GM12878 (cell line): Measurements from ENCODE around the gene ARMC2. TPM values are rescaled to one million over a fixed set of nuclear protein-coding genes. Genes with fewer than 3 reads are reported as not detected.

Experiments used
- ATF7 ChIP-seq: fragments of 450-650 bp; IDR thresholded peaks from 2 replicates; pipeline ENCODE4 v1.6.1; 2016; ENCODE audit warnings: low read depth, mild to moderate bottlenecking
- BHLHE40 ChIP-seq, 2 experiments: fragments of 450-650 bp in 1 of 2; IDR thresholded peaks; 2 replicates each; pipeline ENCODE4 v1.6.1; 2011 to 2017; ENCODE audit warnings: low read depth in 2 of 2, borderline replicate concordance in 1 of 2, improper control_type of control experiment in 1 of 2, low read length in 1 of 2, mild to moderate bottlenecking in 1 of 2
- CHD4 ChIP-seq: fragments of 200-600 bp; sonication (generic); IDR thresholded peaks from 2 replicates; pipeline ENCODE4 v1.6.1; 2016; ENCODE audit warnings: mild to moderate bottlenecking
- EP300 ChIP-seq, 2 experiments: fragments of 150-350 bp in 1 of 2; IDR thresholded peaks; 2 replicates each; pipeline ENCODE4 v1.6.1; 2011 to 2012; ENCODE audit warnings: low read depth in 2 of 2, low read length in 2 of 2, borderline replicate concordance in 1 of 2, improper control_type of control experiment in 1 of 2, inconsistent platforms in 1 of 2; ENCODE audit not compliant: control insufficient read depth in 1 of 2
- FOXM1 ChIP-seq: IDR thresholded peaks from 2 replicates; pipeline ENCODE4 v1.6.1; 2012; ENCODE audit warnings: low read depth, mild to moderate bottlenecking, inconsistent platforms, low read length, moderate library complexity
- JUNB ChIP-seq: IDR thresholded peaks from 2 replicates; pipeline ENCODE4 v1.6.1; 2016; ENCODE audit warnings: antibody characterized with exemption, mild to moderate bottlenecking
- JUND ChIP-seq: IDR thresholded peaks from 2 replicates; pipeline ENCODE4 v1.6.1; 2012; ENCODE audit warnings: low read depth, mild to moderate bottlenecking, low read length, improper control_type of control experiment, moderate library complexity
- MXI1 ChIP-seq: fragments of 150-350 bp; IDR thresholded peaks from 2 replicates; pipeline ENCODE4 v1.6.1; 2011; ENCODE audit warnings: low read depth, mild to moderate bottlenecking, inconsistent platforms, low read length, improper control_type of control experiment
- NFIC ChIP-seq: IDR thresholded peaks from 2 replicates; pipeline ENCODE4 v1.6.1; 2012; ENCODE audit warnings: low read depth, mild to moderate bottlenecking, inconsistent platforms, low read length, moderate library complexity
- PML ChIP-seq: IDR thresholded peaks from 2 replicates; pipeline ENCODE4 v1.6.1; 2012; ENCODE audit warnings: low read length, inconsistent platforms
- RUNX3 ChIP-seq: IDR thresholded peaks from 2 replicates; pipeline ENCODE4 v1.6.1; 2012; ENCODE audit warnings: low read length, inconsistent platforms
- SP1 ChIP-seq: IDR thresholded peaks from one replicate; pipeline ENCODE4 v1.6.1; 2011; ENCODE audit warnings: low read depth, low read length
- TAF1 ChIP-seq: IDR thresholded peaks from 2 replicates; pipeline ENCODE4 v1.6.1; 2011; ENCODE audit warnings: mild to moderate bottlenecking, low read depth, low read length, borderline replicate concordance
- TCF12 ChIP-seq: IDR thresholded peaks from 2 replicates; pipeline ENCODE4 v1.6.1; 2011; ENCODE audit warnings: low read depth, mild to moderate bottlenecking, low read length
- TCF7 ChIP-seq: IDR thresholded peaks from 2 replicates; pipeline ENCODE4 v1.6.1; 2014; ENCODE audit warnings: antibody characterized with exemption, borderline replicate concordance
- ZNF24 ChIP-seq: fragments of 450-650 bp; IDR thresholded peaks from 2 replicates; pipeline ENCODE4 v1.6.1; 2017; ENCODE audit warnings: antibody characterized with exemption, mild to moderate bottlenecking
- ZNF274 ChIP-seq: IDR thresholded peaks from one replicate; pipeline ENCODE4 v1.8.0; 2011; ENCODE audit not compliant: insufficient read length, insufficient read depth
- ZNF384 ChIP-seq: IDR thresholded peaks from 2 replicates; pipeline ENCODE4 v1.6.1; 2012; ENCODE audit warnings: low read depth, mild to moderate bottlenecking, low read length, improper control_type of control experiment, borderline replicate concordance
- polyA plus RNA-seq, 11 experiments: library from polyadenylated mRNA; depleted of rRNA in 4 of 11; unstranded in 6 of 11; stranded (reverse) in 5 of 11; fragments of >200 nt; fragmentation: Nextera tagmentation in 4 of 11; fragmentation: Illumina TruSeq in 1 of 11; extraction: Ambion mirVana in 4 of 11; extraction: Trizol in 1 of 11; gene quantifications; 1 replicate in 1 of 11; 2 replicates in 10 of 11; pipeline versions ENCODE4 v1.2.1 to v1.2.3, GENCODE V29; 2011 to 2016; ENCODE audit warnings: inconsistent platforms in 2 of 11, missing spikeins in 2 of 11, low read depth in 1 of 11
- total RNA-seq, 4 experiments: library from RNA; depleted of rRNA in 3 of 4; stranded (reverse); fragments of >200 nt in 3 of 4; fragmentation: Illumina TruSeq in 1 of 4; extraction: Trizol in 1 of 4; gene quantifications; 2 replicates each; pipeline versions ENCODE4 v1.2.1 to v1.2.3, GENCODE V29; 2013 to 2021
- TF ChIP-seq, protein P1 (sequence below): IDR thresholded peaks from 2 replicates; pipeline ENCODE4 v1.6.1; 2012; ENCODE audit warnings: low read length, inconsistent platforms
- TF ChIP-seq, protein P2 (sequence below): fragments of 150-350 bp; IDR thresholded peaks from 2 replicates; pipeline ENCODE4 v1.6.1; 2016; ENCODE audit warnings: low read depth, low read length
- TF ChIP-seq, protein P3 (sequence below): fragments of 450-650 bp; conservative IDR thresholded peaks from 2 replicates; pipeline ENCODE4 v1.6.1; 2017; ENCODE audit warnings: mild to moderate bottlenecking, moderate library complexity
- TF ChIP-seq, protein P4 (sequence below): IDR thresholded peaks from 2 replicates; pipeline ENCODE4 v1.6.1; 2011; ENCODE audit warnings: borderline replicate concordance, low read depth, mild to moderate bottlenecking, moderate library complexity, low read length; ENCODE audit not compliant: insufficient read depth, poor library complexity, severe bottlenecking

The ARMC2 gene
- total and polyA plus RNA-seq, 10 of the 15 experiments (the other 5 are each of a cell fraction or from before 2014, with no cell fraction given) = 0.06 to 0.33 (median 0.21) TPM; not detected in 5

DNA sequence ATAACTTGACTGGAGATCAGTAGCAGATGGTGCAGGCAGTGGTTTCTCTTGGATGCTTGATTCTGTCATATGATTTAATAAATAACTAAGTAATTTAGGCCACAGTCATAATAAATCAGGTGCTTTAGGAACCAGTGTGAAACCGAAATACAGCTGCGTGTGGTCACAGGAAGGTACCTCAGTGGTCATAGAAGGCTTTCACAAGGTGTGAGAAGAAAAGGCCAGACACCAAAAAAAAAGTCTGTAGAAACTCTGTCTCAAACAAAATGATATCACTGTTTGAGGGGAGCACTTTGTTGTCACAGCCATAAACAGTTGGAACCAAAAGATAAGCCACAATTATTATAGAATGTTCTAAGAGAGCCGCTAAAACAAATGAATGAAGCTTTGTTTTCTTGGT is 56.5 kb downstream of the ARMC2 start (continued):
- TF ChIP-seq RUNX3 = peak; percentile 95
- TF ChIP-seq SP1 = peak; percentile 8
- TF ChIP-seq ATF7 = peak; percentile 90
- TF ChIP-seq, protein P1, sequence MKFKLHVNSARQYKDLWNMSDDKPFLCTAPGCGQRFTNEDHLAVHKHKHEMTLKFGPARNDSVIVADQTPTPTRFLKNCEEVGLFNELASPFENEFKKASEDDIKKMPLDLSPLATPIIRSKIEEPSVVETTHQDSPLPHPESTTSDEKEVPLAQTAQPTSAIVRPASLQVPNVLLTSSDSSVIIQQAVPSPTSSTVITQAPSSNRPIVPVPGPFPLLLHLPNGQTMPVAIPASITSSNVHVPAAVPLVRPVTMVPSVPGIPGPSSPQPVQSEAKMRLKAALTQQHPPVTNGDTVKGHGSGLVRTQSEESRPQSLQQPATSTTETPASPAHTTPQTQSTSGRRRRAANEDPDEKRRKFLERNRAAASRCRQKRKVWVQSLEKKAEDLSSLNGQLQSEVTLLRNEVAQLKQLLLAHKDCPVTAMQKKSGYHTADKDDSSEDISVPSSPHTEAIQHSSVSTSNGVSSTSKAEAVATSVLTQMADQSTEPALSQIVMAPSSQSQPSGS = peak; percentile 57
- peak; percentile 61; the same call in 1 of the 2 replicates for TF ChIP-seq NFIC
- TF ChIP-seq, protein P2, sequence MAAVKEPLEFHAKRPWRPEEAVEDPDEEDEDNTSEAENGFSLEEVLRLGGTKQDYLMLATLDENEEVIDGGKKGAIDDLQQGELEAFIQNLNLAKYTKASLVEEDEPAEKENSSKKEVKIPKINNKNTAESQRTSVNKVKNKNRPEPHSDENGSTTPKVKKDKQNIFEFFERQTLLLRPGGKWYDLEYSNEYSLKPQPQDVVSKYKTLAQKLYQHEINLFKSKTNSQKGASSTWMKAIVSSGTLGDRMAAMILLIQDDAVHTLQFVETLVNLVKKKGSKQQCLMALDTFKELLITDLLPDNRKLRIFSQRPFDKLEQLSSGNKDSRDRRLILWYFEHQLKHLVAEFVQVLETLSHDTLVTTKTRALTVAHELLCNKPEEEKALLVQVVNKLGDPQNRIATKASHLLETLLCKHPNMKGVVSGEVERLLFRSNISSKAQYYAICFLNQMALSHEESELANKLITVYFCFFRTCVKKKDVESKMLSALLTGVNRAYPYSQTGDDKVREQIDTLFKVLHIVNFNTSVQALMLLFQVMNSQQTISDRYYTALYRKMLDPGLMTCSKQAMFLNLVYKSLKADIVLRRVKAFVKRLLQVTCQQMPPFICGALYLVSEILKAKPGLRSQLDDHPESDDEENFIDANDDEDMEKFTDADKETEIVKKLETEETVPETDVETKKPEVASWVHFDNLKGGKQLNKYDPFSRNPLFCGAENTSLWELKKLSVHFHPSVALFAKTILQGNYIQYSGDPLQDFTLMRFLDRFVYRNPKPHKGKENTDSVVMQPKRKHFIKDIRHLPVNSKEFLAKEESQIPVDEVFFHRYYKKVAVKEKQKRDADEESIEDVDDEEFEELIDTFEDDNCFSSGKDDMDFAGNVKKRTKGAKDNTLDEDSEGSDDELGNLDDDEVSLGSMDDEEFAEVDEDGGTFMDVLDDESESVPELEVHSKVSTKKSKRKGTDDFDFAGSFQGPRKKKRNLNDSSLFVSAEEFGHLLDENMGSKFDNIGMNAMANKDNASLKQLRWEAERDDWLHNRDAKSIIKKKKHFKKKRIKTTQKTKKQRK = no peak
- TF ChIP-seq TCF12 = peak; percentile 92
- TF ChIP-seq MXI1 = peak; percentile 55; the same call in 1 of the 2 replicates
- TF ChIP-seq TCF7 = no peak
- 0 out of 2 replicates have a peak, but pooled peaks have one; percentile 40 for TF ChIP-seq FOXM1
- peak; percentile 82 for TF ChIP-seq ZNF384
- TF ChIP-seq, protein P3, sequence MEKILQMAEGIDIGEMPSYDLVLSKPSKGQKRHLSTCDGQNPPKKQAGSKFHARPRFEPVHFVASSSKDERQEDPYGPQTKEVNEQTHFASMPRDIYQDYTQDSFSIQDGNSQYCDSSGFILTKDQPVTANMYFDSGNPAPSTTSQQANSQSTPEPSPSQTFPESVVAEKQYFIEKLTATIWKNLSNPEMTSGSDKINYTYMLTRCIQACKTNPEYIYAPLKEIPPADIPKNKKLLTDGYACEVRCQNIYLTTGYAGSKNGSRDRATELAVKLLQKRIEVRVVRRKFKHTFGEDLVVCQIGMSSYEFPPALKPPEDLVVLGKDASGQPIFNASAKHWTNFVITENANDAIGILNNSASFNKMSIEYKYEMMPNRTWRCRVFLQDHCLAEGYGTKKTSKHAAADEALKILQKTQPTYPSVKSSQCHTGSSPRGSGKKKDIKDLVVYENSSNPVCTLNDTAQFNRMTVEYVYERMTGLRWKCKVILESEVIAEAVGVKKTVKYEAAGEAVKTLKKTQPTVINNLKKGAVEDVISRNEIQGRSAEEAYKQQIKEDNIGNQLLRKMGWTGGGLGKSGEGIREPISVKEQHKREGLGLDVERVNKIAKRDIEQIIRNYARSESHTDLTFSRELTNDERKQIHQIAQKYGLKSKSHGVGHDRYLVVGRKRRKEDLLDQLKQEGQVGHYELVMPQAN = no peak
- 0 out of 2 replicates have a peak, but pooled peaks have one; percentile 26 for TF ChIP-seq ZNF24
- TF ChIP-seq, protein P4, sequence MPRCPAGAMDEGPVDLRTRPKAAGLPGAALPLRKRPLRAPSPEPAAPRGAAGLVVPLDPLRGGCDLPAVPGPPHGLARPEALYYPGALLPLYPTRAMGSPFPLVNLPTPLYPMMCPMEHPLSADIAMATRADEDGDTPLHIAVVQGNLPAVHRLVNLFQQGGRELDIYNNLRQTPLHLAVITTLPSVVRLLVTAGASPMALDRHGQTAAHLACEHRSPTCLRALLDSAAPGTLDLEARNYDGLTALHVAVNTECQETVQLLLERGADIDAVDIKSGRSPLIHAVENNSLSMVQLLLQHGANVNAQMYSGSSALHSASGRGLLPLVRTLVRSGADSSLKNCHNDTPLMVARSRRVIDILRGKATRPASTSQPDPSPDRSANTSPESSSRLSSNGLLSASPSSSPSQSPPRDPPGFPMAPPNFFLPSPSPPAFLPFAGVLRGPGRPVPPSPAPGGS = no peak
- no peak for TF ChIP-seq PML
- TF ChIP-seq ZNF274 = no peak
- no peak for TF ChIP-seq TAF1
- TF ChIP-seq JUNB = peak; percentile 39
- TF ChIP-seq CHD4 = no peak
- peak; percentile 69 to 89; a peak in 3 of 4 replicates for TF ChIP-seq EP300 (IDR thresholded peaks at IDR 0.05; ENCODE audit: borderline replicate concordance in 1 of 2, control insufficient read depth in 1 of 2, low read depth in 2 of 2, low read length in 2 of 2)
- TF ChIP-seq BHLHE40 (IDR thresholded peaks at IDR 0.05; ENCODE audit: borderline replicate concordance in 1 of 2, low read depth in 2 of 2, low read length in 1 of 2) = peak; percentile 78 to 85
- TF ChIP-seq JUND = no peak
